NT2/D1 (cell line): ENCODE data around the gene HIF1AN.

Experiments used
- DNase-seq: peaks from one replicate; pipeline ENCODE4 v3.0.0-alpha.2; 2011; ENCODE audit warnings: low read depth, low spot score
- H3K27me3 ChIP-seq: 2 replicates; pipeline ENCODE4 v1.6.0; 2011; ENCODE audit warnings: mild to moderate bottlenecking; ENCODE audit not compliant: insufficient read length, insufficient read depth
- H3K36me3 ChIP-seq: 2 replicates; pipeline ENCODE4 v1.6.1; 2011; ENCODE audit warnings: mild to moderate bottlenecking, low read length, mixed read lengths; ENCODE audit not compliant: insufficient read depth, insufficient read length
- H3K4me1 ChIP-seq: 2 replicates; pipeline ENCODE4 v1.5.1; 2011; ENCODE audit not compliant: insufficient read depth, insufficient read length
- H3K4me3 ChIP-seq: 2 replicates; pipeline ENCODE4 v1.5.1; 2011; ENCODE audit warnings: low read depth; ENCODE audit not compliant: insufficient read length
- H3K9ac ChIP-seq: 2 replicates; pipeline ENCODE4 v1.6.0; 2011; ENCODE audit warnings: low read depth; ENCODE audit not compliant: insufficient read length
- H3K9me3 ChIP-seq: 2 replicates; pipeline ENCODE4 v1.5.1; 2011; ENCODE audit warnings: mild to moderate bottlenecking, low read length; ENCODE audit not compliant: insufficient read depth
- SUZ12 ChIP-seq: IDR thresholded peaks from 2 replicates; pipeline ENCODE4 v1.6.1; 2011; ENCODE audit not compliant: insufficient read length, insufficient read depth; ENCODE audit errors: extremely low read depth
- YY1 ChIP-seq: IDR thresholded peaks from 2 replicates; pipeline ENCODE4 v1.6.1; 2011; ENCODE audit not compliant: insufficient read length, insufficient read depth
- ZNF274 ChIP-seq: IDR thresholded peaks from 2 replicates; pipeline ENCODE4 v1.6.1; 2011; ENCODE audit warnings: mild to moderate bottlenecking, low read depth, low read length

The HIF1AN gene

GRCh38 chr10:100553929-100554328 lies 18.2 kb downstream of the HIF1AN start:
- Histone ChIP-seq H3K4me1 (no peaks in the 10 kb centered on the region), H3K9ac (no peak overlapping the region), H3K27me3 (no peaks in the 10 kb centered on the region), H3K36me3 (peaks cover 31% of the 10 kb centered on the region), H3K4me3 (no peak overlapping the region), H3K9me3 (no peaks in the 10 kb centered on the region)
- no peak for DNase-seq
- TF ChIP-seq ZNF274 (no peak), YY1 (no peak), SUZ12 (no peak)

GRCh38 chr10:100554902-100555301 lies 19.2 kb downstream of the HIF1AN start:
- Histone ChIP-seq H3K36me3 (peaks cover 21% of the 10 kb centered on the region), H3K4me1 (no peaks in the 10 kb centered on the region), H3K27me3 (no peaks in the 10 kb centered on the region), H3K9ac (no peak overlapping the region), H3K4me3 (no peak overlapping the region), H3K9me3 (no peaks in the 10 kb centered on the region)
- TF ChIP-seq SUZ12, result no peak
- TF ChIP-seq ZNF274, result no peak
- TF ChIP-seq YY1, result no peak
- no peak for DNase-seq

DNA sequence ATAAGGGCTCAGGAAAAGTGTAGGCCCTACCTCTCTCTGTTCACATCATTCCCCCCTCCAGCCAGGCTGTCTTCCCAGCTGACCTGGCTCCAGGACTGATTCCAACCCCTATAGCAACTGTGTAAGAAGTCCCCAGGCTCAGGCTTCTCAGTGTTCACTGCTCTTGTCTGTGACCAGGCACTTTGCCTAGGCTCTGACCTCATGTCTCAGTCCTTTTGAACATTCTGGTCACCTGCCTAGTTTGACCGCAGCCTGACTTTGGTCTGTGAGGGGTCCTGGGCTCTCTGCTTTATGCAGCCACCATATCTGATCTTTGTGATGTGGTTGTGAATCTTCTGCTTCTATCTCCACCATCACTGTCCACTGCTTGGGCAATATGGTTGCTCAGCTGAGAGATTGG lies 24.5 kb downstream of the HIF1AN start:
- no peak overlapping the region for H3K4me3 ChIP-seq
- peaks cover 6% of the 10 kb centered on the region for H3K36me3 ChIP-seq
- DNase-seq, result no peak
- peaks cover 2% of the 10 kb centered on the region for H3K27me3 ChIP-seq
- no peaks in the 10 kb centered on the region for H3K4me1 ChIP-seq
- H3K9me3 ChIP-seq, result peaks cover 7% of the 10 kb centered on the region; the same call in 1 of the 2 replicates
- no peak for TF ChIP-seq SUZ12
- no peak for TF ChIP-seq ZNF274
- TF ChIP-seq YY1, result no peak
- no peak overlapping the region for H3K9ac ChIP-seq

DNA sequence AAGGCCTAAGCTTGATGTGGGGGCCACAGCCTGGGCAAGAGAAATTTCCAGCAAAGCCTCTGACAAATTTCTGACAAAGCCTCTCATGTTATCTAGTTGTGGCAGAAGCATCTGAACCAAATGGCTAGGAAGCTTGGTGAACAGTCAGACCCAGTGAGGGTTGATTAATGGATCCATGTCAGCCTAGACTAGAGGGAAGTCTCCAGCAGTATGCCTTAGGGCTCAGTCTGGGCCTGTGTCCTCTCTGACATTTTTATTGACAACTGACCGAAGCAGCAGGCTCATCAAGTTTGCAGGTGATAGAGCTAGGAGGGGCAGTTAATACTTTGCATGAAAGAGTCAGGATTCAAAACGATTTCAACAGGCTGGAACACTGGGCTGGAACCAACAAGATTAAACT lies 25.3 kb downstream of the HIF1AN start:
- H3K27me3 ChIP-seq, result peaks cover 2% of the 10 kb centered on the region
- peaks cover 6% of the 10 kb centered on the region for H3K36me3 ChIP-seq
- TF ChIP-seq YY1 (no peak), ZNF274 (no peak)
- DNase-seq, result no peak
- no peak overlapping the region for H3K4me3 ChIP-seq
- H3K9ac ChIP-seq, result no peak overlapping the region
- H3K4me1 ChIP-seq, result no peaks in the 10 kb centered on the region
- H3K9me3 ChIP-seq, result peaks cover 7% of the 10 kb centered on the region; the same call in 1 of the 2 replicates

DNA sequence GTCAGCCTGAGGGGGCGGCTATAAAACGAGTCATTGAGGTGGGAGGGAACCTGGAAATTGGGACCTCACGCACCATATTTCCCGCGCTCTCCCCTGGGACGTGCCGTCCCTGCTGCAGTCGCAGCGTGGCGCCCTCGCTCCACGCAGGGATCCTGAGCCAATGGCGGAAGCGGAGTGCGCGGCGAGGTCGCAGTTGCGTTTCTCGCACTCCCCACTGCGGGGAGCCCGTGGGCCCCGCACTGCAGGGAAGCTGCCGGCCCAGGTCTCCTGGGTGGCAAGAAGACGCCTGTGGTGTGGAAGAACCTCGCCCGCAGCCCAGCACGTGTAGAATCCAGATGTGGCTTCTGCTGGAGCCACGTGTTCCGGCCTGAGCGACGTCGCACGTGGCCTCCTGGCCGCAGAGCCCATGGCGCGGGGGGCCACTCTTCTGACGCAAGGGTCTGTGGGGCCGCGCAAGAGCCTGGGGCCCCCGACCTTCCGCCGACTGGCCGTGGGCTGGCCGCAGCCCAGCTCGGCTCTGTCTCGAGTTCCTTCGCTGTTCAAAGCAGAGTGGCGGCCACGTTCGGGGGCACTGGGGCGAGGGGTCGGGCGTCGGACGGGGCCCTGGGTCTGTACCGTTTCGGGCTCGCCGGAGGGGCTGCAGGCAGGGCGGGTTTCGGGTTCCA lies 26.4 kb downstream of the HIF1AN start:
- Histone ChIP-seq H3K9me3 (peaks cover 7% of the 10 kb centered on the region; the same call in 1 of the 2 replicates), H3K4me3 (no peak overlapping the region), H3K9ac (no peak overlapping the region), H3K4me1 (no peaks in the 10 kb centered on the region), H3K36me3 (peaks cover 6% of the 10 kb centered on the region), H3K27me3 (peaks cover 2% of the 10 kb centered on the region)
- TF ChIP-seq SUZ12, result no peak
- TF ChIP-seq ZNF274, result no peak
- TF ChIP-seq YY1, result no peak
- peak; percentile 64 for DNase-seq

- DNase-seq, result no peak
- Histone ChIP-seq H3K9me3 (peaks cover 7% of the 10 kb centered on the region; the same call in 1 of the 2 replicates), H3K4me1 (peaks cover 6% of the 10 kb centered on the region), H3K36me3 (no peaks in the 10 kb centered on the region), H3K4me3 (no peak overlapping the region), H3K27me3 (peaks cover 14% of the 10 kb centered on the region), H3K9ac (no peak overlapping the region)
- TF ChIP-seq YY1, result no peak
- TF ChIP-seq ZNF274, result no peak
- TF ChIP-seq SUZ12, result no peak
Measured at GRCh38 chr10:100565206-100565985, 29.7 kb downstream of the HIF1AN start.

DNA sequence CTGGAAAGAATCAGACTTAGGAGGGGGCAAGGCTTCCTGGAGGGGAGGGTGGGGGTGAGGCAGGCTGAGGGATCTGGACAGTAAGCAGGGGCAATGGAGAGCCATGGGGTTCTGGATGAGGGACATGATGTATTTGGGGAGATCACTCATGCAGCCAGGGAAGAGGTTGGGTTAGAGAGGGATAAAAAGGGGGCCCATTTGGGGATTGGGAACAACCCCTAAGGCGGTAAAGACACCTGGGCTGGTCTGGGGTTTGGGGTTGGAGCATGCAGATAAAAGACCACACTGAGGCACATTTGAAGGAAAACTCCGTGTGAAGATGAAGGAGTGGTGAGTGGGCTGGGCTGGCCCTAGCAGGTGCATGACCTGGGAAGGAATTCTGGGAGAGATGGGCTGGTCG lies 30.8 kb downstream of the HIF1AN start:
- DNase-seq, result no peak
- no peaks in the 10 kb centered on the region for H3K36me3 ChIP-seq
- peaks cover 6% of the 10 kb centered on the region for H3K4me1 ChIP-seq
- no peak overlapping the region for H3K9ac ChIP-seq
- H3K4me3 ChIP-seq, result no peak overlapping the region
- H3K27me3 ChIP-seq, result peaks cover 14% of the 10 kb centered on the region
- TF ChIP-seq ZNF274 (no peak), YY1 (no peak), SUZ12 (no peak)
- H3K9me3 ChIP-seq, result peaks cover 7% of the 10 kb centered on the region; the same call in 1 of the 2 replicates
